Mesothelial cell of epicardium (in vitro differentiated cells): ENCODE results near the gene ZNF524. TPM values are rescaled to one million over a fixed set of nuclear protein-coding genes. Genes with fewer than 3 reads are reported as not detected.

Source experiments
- DNase-seq, 2 experiments: peaks; one replicate each; pipeline ENCODE4 v3.0.0; 2021; ENCODE audit warnings: low spot score in 2 of 2; ENCODE audit not compliant: unreplicated experiment in 2 of 2
- H3K27ac Mint-ChIP-seq: 2 replicates; pipeline ENCODE4 v1.8.0; 2021; ENCODE audit warnings: mixed read lengths
- H3K27me3 Mint-ChIP-seq: 2 replicates; pipeline ENCODE4 v1.8.0; 2021; ENCODE audit warnings: low read depth, mixed read lengths
- H3K36me3 Mint-ChIP-seq: 2 replicates; pipeline ENCODE4 v1.8.0; 2021; ENCODE audit warnings: mixed read lengths
- H3K4me1 Mint-ChIP-seq: 2 replicates; pipeline ENCODE4 v1.8.0; 2021; ENCODE audit warnings: mixed read lengths
- H3K4me3 Mint-ChIP-seq: 2 replicates; pipeline ENCODE4 v1.8.0; 2021; ENCODE audit warnings: mild to moderate bottlenecking, moderate library complexity, mixed read lengths
- H3K9me3 Mint-ChIP-seq: 2 replicates; pipeline ENCODE4 v1.8.0; 2021; ENCODE audit warnings: mixed read lengths
- CTCF ChIP-seq: fragments of 200-600 bp; sonication (generic); IDR thresholded peaks from one replicate; pipeline ENCODE4 v1.5.0; 2021; ENCODE audit warnings: antibody characterized with exemption; ENCODE audit not compliant: unreplicated experiment
- total RNA-seq: library from RNA; stranded (reverse); gene quantifications from 3 replicates; pipeline ENCODE4 v1.2.1, GENCODE V29; 2021

ZNF524 gene
- total RNA-seq, 1 donor from 2014 or later = 7.4 TPM

DNA sequence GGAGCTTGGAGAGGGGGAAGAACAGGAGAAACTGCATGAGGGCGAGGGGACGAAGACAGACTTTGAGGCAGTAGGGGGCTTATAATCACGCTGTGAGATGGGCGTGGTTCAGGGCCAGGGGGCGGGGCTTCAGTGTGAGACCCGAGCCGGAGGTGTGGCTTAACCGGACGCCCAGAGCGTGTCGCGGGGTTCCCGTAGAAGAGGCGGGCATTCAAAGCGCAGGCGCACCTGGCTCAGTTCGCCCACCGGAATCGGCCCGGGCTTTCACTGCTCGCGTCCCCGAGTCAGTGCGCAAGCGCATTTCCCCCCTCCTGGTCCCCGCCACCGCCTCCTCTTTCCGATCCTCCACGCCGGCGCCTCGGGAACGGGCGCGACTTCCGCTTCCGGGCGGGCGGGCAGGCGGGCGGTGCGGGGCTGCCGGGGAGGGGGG lies 5.1 kb downstream of the ZNF524 start:
- Mint-ChIP-seq H3K4me3 (peak overlapping the region; percentile 78), H3K4me1 (peaks cover 31% of the 10 kb centered on the region), H3K27me3 (no peaks in the 10 kb centered on the region), H3K27ac (peak overlapping the region; percentile 98), H3K36me3 (peaks cover 17% of the 10 kb centered on the region), H3K9me3 (no peaks in the 10 kb centered on the region)
- TF ChIP-seq CTCF = no peak
- peak; percentile 99 for DNase-seq

DNA sequence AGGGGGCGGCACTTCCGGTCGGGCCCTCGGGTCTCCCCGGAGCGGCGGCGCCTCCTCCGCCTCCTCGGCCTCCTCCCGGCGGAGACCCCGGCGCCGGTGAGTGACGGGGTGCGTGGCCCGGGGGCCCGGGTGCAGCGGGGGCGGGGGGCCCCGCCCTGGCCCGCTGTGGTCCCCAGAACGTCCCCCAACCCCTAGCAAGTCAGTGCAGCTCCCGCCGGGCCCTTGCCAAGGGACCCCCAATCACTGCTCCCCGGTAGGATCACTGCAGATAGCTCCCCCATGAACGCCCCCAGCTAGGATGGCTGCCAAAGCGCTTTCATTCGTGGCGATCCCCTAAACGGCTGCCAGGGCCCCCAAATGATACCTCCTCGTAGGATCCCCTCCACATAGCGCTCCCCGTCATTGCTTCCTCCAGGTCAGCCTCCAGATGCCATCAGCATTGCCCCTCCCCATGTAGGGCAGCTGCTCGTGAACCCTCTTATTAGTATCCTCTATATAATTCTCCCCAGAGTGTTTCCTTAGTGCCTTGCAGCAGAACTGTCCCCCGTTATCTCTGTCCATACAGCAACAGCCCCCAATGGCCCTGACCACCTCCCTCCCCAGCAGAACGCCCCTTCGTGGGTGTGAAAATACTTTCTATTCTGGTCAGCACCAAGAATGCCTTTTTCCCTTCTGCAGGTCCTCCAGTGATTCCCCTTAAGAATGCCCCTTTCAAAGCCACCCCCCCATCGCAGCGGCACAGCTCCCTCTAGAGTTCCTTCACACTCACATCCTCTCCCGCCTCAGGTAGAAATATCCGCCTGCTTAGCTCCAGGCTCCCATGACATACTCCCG lies 5.8 kb downstream of the ZNF524 start, which contains the start of gene ZNF865:
Gene ZNF865 (plus strand): TSS at position 11 of the 834 bp plus-strand sequence. CDS start 7,972 bp downstream, outside the sequence.
- no peaks in the 10 kb centered on the region for H3K9me3 Mint-ChIP-seq
- peak within 1 kb of the TSS; percentile 98 for H3K27ac Mint-ChIP-seq
- H3K4me1 Mint-ChIP-seq = peaks cover 29% of the 10 kb centered on the region
- H3K36me3 Mint-ChIP-seq = peaks cover 22% of the 10 kb centered on the region
- H3K27me3 Mint-ChIP-seq = no peaks in the 10 kb centered on the region
- TF ChIP-seq CTCF = no peak
- DNase-seq = peak; percentile 68 to 81
- H3K4me3 Mint-ChIP-seq = peak within 1 kb of the TSS; percentile 91

DNA sequence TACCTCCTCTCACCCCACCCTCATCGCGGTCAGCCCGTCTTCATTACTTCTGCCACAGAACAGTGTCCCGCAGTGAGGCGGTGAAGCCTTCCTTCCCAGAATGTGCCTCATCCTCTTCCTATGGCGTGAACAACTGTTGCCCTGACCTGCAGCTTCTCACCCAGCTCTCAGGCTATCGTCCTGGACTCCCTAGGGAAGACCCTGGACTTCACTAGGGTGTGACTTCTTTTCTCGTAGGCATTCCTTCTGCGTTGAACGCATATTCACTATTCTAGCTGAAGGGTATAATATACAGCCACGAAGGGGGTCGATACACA lies 6.3 kb downstream of the ZNF524 start:
- TF ChIP-seq CTCF = no peak
- H3K27ac Mint-ChIP-seq = peak overlapping the region; percentile 98
- no peak for DNase-seq
- H3K4me1 Mint-ChIP-seq = peaks cover 25% of the 10 kb centered on the region
- H3K36me3 Mint-ChIP-seq = peaks cover 24% of the 10 kb centered on the region
- no peaks in the 10 kb centered on the region for H3K9me3 Mint-ChIP-seq
- H3K27me3 Mint-ChIP-seq = no peaks in the 10 kb centered on the region
- peak overlapping the region; percentile 91 for H3K4me3 Mint-ChIP-seq

GRCh38 chr19:55606817-55607216 lies 6.7 kb downstream of the ZNF524 start:
- no peaks in the 10 kb centered on the region for H3K27me3 Mint-ChIP-seq

GRCh38 chr19:55609326-55609725 lies 9.2 kb downstream of the ZNF524 start:
- H3K36me3 Mint-ChIP-seq = peaks cover 31% of the 10 kb centered on the region
- no peaks in the 10 kb centered on the region for H3K9me3 Mint-ChIP-seq

More at GRCh38 chr19:55606817-55607216, 6.7 kb downstream of the ZNF524 start:
- no peak for TF ChIP-seq CTCF
- no peak for DNase-seq
- Mint-ChIP-seq H3K36me3 (peaks cover 24% of the 10 kb centered on the region), H3K27ac (peak overlapping the region; percentile 98), H3K9me3 (no peaks in the 10 kb centered on the region), H3K4me1 (peaks cover 21% of the 10 kb centered on the region), H3K4me3 (peak overlapping the region; percentile 91)

More at GRCh38 chr19:55609326-55609725, 9.2 kb downstream of the ZNF524 start:
- Mint-ChIP-seq H3K27me3 (no peaks in the 10 kb centered on the region), H3K4me1 (peaks cover 18% of the 10 kb centered on the region), H3K27ac (no peak overlapping the region), H3K4me3 (no peak overlapping the region)
- no peak for TF ChIP-seq CTCF
- no peak for DNase-seq
